Thoracic aorta (tissue), 2 donors: ENCODE data around the gene CYGB. TPM values are rescaled to one million over a fixed set of nuclear protein-coding genes. Genes with fewer than 3 reads are reported as not detected.
A peak's percentile ranks its signal among the peaks of the same experiment; 100 is the strongest.

Experiments used
- ATAC-seq: fragments of 150-250 bp; one replicate; pipeline ENCODE4 v1.8.0; 2017; ENCODE audit warnings: low read depth; ENCODE audit not compliant: insufficient number of reproducible peaks, low FRiP score
- DNase-seq: peaks from one replicate; pipeline ENCODE4 v3.0.0-alpha.2; 2020; ENCODE audit warnings: low spot score
- H3K27ac ChIP-seq, 2 donors: fragments of 200-600 bp; sonication (generic); 1 replicate in 1 of 2; 2 replicates in 1 of 2; pipeline ENCODE4 v1.5.1; 2016; ENCODE audit warnings: mild to moderate bottlenecking in 2 of 2, moderate library complexity in 2 of 2
- H3K27me3 ChIP-seq: fragments of 200-600 bp; sonication (generic); replicated peaks from 2 replicates; pipeline ENCODE4 v1.6.0; 2016; ENCODE audit warnings: mild to moderate bottlenecking; ENCODE audit not compliant: insufficient read depth
- H3K36me3 ChIP-seq: fragments of 200-600 bp; sonication (generic); one replicate; pipeline ENCODE4 v1.5.1; 2016
- H3K4me1 ChIP-seq, 2 donors: fragments of 200-600 bp; sonication (generic); 1 replicate in 1 of 2; 2 replicates in 1 of 2; pipeline versions ENCODE4 v1.5.1 to v1.6.0; 2016; ENCODE audit warnings: low read depth in 2 of 2, mild to moderate bottlenecking in 1 of 2; ENCODE audit not compliant: control insufficient read depth in 1 of 2
- H3K4me3 ChIP-seq: fragments of 200-600 bp; sonication (generic); 2 replicates; pipeline ENCODE4 v1.5.1; 2016; ENCODE audit warnings: mild to moderate bottlenecking
- H3K9me3 ChIP-seq: fragments of 200-600 bp; sonication (generic); 2 replicates; pipeline ENCODE4 v1.5.1; 2016
- total RNA-seq, 2 donors: library from RNA; depleted of rRNA; stranded (reverse); fragments of >200 nt; gene quantifications; one replicate each; pipeline versions ENCODE4 v1.1.0 to v1.2.3, GENCODE V29; 2016
- TF ChIP-seq, protein P1 (sequence below): fragments of 200-600 bp; sonication (generic); IDR thresholded peaks from one replicate; pipeline ENCODE4 v1.5.1; 2019; ENCODE audit warnings: antibody characterized with exemption

The CYGB gene
- 10 to 100 TPM in 1 of 2 donors, 1 to 10 TPM in 1; 8.3 to 17.7 TPM for total RNA-seq

DNA sequence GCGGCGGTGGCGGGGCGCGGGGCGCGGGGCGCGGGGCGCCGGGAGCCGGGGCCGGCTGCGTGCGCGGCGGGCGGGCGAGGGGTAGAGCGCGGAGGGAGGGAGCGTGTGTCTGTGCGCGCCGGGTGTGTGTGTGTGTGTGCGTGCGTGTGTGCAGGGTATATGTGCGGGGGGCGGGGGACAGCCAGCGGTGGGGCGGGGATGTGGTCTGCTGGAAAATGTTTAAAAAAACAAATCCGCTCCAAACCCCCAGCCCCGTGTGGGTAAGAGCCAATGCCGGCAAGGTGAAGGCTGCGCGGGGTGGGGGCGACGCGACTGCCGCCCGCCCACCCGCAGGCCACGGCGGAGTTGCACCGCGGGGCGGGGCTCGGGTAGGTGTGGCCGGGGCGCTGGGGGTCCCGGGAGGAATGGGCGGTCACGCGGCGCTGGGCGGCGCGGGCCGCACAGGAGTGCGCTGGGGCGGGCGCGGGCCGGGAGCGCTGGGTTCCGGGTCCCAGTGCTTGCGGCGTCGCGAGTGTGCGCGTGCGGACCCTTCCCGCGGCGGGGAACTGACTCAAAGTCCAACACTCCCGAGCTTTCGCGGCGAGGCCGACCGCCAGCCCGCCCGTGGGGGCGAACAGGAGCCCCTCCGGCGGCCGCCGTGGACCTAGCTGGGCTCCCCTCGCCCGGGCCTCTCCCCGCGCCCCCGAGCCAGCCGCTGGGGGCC, at the start of gene CYGB:
Gene CYGB, minus strand, starts transcription at position 132 of the 703 bp plus-strand sequence. CDS start 167 bp downstream, outside the sequence.
- Histone ChIP-seq H3K36me3 (no peaks in the 10 kb centered on the region), H3K27ac (no peak within 1 kb of the TSS), H3K27me3 (peaks cover 5% of the 10 kb centered on the region), H3K4me3 (peak within 1 kb of the TSS; percentile 65), H3K9me3 (no peaks in the 10 kb centered on the region), H3K4me1 (peaks cover 4 to 27% of the 10 kb centered on the region in 2 donors)
- ATAC-seq (no peak), DNase-seq (no peak)
- TF ChIP-seq, protein P1, sequence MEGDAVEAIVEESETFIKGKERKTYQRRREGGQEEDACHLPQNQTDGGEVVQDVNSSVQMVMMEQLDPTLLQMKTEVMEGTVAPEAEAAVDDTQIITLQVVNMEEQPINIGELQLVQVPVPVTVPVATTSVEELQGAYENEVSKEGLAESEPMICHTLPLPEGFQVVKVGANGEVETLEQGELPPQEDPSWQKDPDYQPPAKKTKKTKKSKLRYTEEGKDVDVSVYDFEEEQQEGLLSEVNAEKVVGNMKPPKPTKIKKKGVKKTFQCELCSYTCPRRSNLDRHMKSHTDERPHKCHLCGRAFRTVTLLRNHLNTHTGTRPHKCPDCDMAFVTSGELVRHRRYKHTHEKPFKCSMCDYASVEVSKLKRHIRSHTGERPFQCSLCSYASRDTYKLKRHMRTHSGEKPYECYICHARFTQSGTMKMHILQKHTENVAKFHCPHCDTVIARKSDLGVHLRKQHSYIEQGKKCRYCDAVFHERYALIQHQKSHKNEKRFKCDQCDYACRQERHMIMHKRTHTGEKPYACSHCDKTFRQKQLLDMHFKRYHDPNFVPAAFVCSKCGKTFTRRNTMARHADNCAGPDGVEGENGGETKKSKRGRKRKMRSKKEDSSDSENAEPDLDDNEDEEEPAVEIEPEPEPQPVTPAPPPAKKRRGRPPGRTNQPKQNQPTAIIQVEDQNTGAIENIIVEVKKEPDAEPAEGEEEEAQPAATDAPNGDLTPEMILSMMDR, result no peak

DNA sequence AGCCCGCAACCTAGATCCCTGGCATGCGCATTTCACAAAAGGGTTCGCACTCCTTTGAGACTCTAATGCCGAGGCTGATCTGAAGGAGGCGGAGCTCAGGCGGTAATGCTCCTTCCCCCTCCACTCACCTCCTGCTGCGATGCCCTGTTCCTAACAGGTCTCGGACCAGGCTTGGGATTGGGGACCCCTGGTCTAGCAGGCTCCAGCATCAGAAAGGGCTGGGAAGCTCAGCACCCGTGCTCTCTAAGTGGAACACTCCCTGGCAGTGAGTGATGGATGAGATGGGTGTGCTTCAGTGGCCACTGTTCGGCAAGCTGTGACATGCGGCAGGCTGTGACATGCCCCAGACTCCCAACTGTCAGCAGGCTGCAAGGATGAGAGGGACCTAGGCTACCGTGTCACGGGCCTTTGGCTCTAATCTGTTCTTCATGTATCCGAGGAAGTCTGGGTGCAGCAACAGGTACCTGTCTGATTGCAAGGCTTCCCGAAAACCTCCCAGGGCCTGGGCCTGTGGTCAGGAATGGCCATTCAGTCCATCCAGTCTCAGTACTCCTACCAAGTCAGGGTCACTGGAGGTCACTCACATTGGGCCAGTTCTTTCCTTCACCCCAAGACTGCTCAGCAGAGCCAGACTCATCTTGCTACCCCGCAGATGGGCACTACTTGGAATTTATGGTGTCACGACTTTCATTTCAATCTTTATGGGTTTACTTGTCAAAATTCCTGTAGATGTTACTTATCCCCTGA, 49.4 kb upstream of the CYGB start:
- TF ChIP-seq, protein P1, result no peak
- no peak for DNase-seq
- H3K4me3 ChIP-seq, result no peak overlapping the region
- H3K27ac ChIP-seq, result no peak overlapping the region
- no peaks in the 10 kb centered on the region for H3K36me3 ChIP-seq
- no peaks in the 10 kb centered on the region for H3K27me3 ChIP-seq
- ATAC-seq, result no peak
- no peaks in the 10 kb centered on the region for H3K9me3 ChIP-seq
- peaks cover 12 to 16% of the 10 kb centered on the region in 2 donors for H3K4me1 ChIP-seq

DNA sequence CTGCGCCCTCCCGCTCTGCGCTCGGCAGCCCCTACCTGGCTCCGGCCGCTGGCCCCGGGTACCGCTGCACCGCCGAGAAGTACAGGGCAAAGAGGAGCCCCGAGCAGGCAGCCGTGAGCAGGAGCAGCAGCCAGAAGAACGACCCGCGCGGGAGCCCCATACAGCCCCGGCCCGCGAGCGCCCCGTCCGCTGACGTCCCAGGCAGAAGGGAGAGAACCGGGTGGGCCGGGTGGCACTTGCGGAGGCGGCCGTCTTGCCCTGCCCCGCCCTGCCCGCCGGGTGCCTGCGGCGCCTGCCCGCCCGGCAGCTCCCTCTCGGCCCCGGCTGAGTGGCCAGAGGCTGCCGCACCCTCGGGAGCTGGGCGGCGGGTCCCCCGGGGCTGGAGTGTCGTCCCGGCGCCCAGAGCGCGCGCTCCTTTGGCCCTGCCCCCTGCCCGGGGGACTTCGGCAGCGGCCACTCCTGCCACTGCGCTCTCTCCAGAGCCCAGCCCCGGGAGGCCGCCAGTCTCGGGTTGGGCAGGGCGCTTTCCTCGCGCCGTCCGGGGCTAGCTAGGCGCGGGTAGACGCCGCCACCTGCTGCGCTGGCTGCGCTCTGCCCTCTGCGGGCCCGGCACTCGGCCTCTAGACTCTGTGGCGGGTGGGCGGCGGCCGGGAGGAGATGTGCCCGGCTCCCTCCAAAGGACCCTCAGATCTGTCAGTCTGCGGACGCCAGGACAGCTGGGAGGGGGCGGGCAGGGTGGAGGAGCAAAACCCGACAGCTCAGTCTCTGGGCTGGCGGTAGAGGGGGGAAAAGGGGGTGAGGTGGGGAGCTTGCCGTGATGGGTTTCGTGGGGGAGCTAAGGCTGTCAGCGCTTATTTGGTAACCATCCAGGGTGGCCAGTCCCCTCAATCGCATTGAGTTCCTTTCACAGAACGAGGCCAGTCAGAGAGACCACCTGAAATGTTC, 48.4 kb upstream of the CYGB start, which contains the start of gene ST6GALNAC2:
Gene ST6GALNAC2, minus strand, starts transcription at position 212 of the 945 bp plus-strand sequence. Its CDS starts 52 bp downstream, at position 160.
- TF ChIP-seq, protein P1, result peak; percentile 7
- DNase-seq (no peak), ATAC-seq (peak; percentile 16)
- Histone ChIP-seq H3K36me3 (no peaks in the 10 kb centered on the region), H3K4me1 (peaks cover 12 to 16% of the 10 kb centered on the region in 2 donors), H3K27me3 (no peaks in the 10 kb centered on the region), H3K9me3 (no peaks in the 10 kb centered on the region), H3K4me3 (peak within 1 kb of the TSS; percentile 78), H3K27ac (no peak within 1 kb of the TSS)

DNA sequence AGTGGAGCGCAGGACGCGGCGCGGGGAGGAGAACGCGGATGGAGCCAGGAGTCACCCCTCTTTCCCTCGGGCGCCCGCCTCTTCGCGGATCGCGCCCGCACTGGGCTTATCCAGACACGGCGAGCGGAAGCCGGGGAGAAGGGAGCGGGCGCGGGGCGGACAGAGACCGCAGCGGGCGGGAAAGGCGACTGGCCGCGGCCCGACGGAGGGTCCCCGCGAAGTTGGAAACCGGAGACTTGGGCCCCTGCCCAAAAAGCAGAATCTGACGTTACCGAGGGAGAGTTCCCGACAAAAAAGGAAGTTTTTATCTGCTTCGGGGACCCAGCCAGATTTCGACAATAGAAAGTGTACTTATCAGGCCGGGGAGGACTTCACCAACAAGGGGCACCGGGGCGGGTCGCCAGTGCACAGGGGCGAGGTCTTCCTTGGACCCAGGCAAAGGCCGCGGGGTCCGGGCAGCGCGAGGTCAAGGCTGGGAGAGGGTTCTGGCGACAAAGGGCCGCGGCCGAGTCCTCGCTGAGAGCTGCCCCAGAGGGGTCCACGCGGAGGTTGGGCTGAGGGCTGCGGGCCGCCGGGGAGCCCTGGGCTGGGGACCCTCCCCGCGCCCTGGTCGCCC, 47.6 kb upstream of the CYGB start:
- peak overlapping the region; percentile 78 for H3K4me3 ChIP-seq
- H3K4me1 ChIP-seq, result peaks cover 12 to 16% of the 10 kb centered on the region in 2 donors
- DNase-seq, result no peak
- no peaks in the 10 kb centered on the region for H3K27me3 ChIP-seq
- ATAC-seq, result no peak
- no peaks in the 10 kb centered on the region for H3K36me3 ChIP-seq
- no peaks in the 10 kb centered on the region for H3K9me3 ChIP-seq
- TF ChIP-seq, protein P1, result no peak
- no peak overlapping the region for H3K27ac ChIP-seq
